ENCODE measurements around the gene AKT2.

The AKT2 gene

DNA sequence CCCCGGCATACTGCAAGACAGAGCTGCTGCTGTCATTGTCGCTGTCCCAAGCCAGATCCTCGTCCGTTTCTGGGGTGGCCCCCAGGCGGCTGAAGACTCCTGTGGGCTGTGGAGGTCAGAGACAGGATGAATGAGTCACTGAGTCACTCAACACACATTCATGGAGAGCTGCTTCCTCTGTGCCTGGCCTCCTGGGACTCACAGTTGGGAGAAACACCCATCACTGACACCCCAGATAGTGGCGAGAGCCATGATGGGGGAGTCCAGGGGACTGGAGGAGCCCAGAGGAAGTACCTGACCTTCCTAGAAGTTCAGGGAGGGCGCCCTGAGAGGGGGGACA is 37.1 kb upstream of the AKT2 start:
- TF ChIP-seq, protein P1, sequence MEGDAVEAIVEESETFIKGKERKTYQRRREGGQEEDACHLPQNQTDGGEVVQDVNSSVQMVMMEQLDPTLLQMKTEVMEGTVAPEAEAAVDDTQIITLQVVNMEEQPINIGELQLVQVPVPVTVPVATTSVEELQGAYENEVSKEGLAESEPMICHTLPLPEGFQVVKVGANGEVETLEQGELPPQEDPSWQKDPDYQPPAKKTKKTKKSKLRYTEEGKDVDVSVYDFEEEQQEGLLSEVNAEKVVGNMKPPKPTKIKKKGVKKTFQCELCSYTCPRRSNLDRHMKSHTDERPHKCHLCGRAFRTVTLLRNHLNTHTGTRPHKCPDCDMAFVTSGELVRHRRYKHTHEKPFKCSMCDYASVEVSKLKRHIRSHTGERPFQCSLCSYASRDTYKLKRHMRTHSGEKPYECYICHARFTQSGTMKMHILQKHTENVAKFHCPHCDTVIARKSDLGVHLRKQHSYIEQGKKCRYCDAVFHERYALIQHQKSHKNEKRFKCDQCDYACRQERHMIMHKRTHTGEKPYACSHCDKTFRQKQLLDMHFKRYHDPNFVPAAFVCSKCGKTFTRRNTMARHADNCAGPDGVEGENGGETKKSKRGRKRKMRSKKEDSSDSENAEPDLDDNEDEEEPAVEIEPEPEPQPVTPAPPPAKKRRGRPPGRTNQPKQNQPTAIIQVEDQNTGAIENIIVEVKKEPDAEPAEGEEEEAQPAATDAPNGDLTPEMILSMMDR (conservative IDR thresholded peaks at IDR 0.05; ENCODE audit: low read depth, low read length) = no peak
- no peak overlapping the region for H3K4me3 ChIP-seq (ENCODE audit: low read length)
- DNase-seq (ENCODE audit: low read depth) = no peak

DNA sequence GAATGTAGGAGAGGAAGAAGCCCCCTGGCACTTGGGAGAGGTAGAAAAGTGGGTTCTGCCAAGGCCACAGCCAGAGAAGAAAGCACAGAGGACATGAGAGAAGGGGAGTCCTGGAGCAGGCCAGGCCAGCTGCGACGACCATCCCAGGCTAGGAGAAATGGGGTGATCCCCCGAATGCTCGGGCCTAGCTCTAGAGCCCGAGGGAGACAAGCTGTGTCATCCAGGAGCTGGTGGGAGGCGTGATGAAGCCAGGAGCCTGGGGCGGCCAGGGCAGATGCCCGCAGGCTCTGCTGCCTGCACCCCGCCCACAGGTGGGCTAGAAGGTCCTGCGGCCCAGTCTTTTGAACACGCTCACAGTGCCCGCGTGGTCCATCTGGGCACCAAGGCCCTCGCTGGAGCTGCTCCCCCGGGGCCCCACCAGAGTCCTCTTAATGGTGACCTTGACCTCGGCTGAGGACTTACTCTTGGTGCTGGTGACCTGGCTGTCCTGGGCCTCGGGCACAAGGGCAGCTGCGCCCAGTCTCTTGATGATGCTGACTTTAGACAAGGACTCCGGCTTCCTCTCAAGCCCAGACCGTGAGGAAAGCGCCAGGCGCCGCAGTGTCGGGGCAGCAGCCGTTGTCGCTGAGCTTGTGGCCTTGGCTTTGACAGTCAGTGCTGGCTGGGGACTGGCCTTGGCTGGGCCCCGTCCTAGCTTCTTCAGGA is 36.6 kb upstream of the AKT2 start:
- H3K4me3 ChIP-seq (ENCODE audit: low read length) = no peak overlapping the region
- no peak for DNase-seq (ENCODE audit: low read depth)
- TF ChIP-seq, protein P1 (conservative IDR thresholded peaks at IDR 0.05; ENCODE audit: low read depth, low read length) = no peak

DNA sequence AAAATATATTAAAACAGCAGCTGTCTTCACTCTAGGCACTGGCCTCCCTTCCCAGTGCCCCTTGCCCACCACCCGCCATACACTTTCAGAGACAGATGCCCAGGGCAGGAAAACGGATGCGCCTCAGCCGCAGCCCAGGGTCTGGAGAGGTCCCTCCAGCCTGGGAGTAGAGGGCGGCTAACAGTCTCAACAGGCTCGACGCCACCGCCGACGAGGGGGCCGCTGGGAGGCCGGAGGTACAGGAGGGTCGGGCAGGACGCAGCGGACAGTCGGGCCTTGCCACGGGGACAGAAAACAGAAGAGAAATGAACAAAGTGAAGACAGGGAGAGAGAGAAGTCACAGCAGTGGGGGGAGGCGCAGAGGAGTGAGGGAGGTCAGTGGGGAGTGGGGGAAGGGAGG is 35.9 kb upstream of the AKT2 start:
- no peak for DNase-seq (ENCODE audit: low read depth)
- no peak overlapping the region for H3K4me3 ChIP-seq (ENCODE audit: low read length)
- TF ChIP-seq, protein P1 (conservative IDR thresholded peaks at IDR 0.05; ENCODE audit: low read depth, low read length) = no peak

DNA sequence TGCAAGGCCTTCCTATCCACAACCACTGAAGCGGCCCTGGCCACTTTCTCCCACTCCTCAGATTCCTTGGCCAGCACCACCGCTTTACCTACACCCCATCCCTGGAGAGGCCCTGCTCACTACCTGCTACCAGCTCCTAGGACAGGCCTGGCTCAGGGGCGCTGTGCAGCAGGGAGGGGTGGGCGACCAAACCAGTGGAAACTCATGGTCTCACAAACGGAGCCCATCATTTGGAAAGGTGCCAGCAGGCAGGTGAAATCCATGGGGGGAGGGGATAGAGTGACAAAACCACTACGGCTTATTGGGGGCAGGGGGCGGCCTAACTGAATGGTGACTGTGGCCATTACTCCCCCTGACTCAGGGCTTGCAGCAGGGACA is 35.4 kb upstream of the AKT2 start:
- DNase-seq (ENCODE audit: low read depth) = no peak
- H3K4me3 ChIP-seq (ENCODE audit: low read length) = no peak overlapping the region
- TF ChIP-seq, protein P1 (conservative IDR thresholded peaks at IDR 0.05; ENCODE audit: low read depth, low read length) = no peak

DNA sequence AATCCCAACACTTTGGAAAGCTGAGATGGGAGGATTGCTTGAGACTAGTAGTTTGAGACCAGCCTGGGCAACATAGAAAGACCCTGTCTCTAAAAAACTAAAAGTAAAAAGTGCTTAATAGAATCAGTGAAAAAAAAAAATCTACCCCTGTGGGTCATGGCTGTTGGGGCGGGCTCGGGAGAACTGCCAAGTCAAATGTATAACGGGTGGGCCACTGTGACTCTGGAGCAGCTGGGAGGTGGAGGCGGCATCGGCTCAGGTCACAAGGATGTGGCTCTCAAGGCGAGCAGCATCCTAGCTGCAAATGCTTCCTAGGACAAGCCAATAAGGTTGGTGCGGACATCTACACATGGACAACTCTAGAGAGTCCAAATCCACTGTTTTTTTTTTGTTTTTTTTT is 32.2 kb upstream of the AKT2 start:
- no peak overlapping the region for H3K4me3 ChIP-seq (ENCODE audit: low read length)
- TF ChIP-seq, protein P1 (conservative IDR thresholded peaks at IDR 0.05; ENCODE audit: low read depth, low read length) = no peak
- DNase-seq (ENCODE audit: low read depth) = no peak

DNA sequence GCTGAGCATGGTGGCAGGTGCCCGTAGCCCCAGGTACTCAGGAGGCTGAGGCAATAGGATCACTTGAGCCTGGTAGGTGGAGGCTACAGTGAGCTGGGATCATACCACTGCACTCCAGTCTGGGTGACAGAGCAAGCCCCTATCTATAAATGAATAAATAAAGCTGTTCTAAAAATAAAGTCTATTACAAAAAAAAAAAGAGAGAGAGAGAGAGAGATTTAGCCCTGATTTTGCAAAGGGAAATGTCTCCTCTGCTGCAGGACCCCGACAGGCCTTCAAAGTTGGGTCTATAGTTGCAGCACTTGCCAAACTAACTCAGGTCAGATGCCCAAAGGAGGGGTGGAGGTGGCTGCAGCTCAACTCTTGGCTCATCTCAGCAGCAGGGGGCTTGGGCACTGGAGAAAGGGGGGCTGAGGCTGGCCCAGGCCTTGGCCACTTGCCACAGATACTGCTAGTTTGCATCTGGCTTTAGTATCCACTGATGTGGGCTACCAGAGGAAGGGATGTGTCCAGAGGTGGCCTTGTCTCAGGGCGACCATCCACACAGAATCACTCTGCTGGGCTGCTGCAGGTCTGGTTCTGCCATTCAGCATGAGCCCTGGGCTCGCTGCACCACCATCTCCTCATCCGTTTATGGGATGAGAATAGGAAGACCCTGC is 30.8 kb upstream of the AKT2 start:
- H3K4me3 ChIP-seq (ENCODE audit: low read length) = no peak overlapping the region
- TF ChIP-seq, protein P1 (conservative IDR thresholded peaks at IDR 0.05; ENCODE audit: low read depth, low read length) = no peak
- no peak for DNase-seq (ENCODE audit: low read depth)

DNA sequence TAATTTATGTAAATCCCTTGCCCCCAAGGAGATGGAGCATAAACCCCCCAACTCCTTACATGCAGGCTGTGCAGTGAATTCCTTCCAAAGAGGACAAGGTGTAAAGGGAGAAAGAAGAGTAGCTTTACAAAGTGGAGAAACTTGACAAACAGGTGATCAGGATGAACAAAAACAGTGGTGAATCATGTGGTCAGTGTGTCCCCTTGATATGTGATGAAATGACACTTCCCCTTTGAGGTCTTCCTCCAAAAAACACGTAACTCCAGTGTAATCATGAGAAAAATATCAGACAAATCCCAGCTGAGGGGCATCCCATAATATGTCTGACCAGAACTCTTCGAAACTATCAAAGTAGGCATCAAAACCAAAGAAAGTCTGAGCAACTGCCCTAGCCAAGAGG is 29.5 kb upstream of the AKT2 start:
- TF ChIP-seq, protein P1 (conservative IDR thresholded peaks at IDR 0.05; ENCODE audit: low read depth, low read length) = no peak
- no peak overlapping the region for H3K4me3 ChIP-seq (ENCODE audit: low read length)
- DNase-seq (ENCODE audit: low read depth) = no peak
